Smooth muscle cell (in vitro differentiated cells): ENCODE measurements around the gene GALNT6. TPM values are rescaled to one million over a fixed set of nuclear protein-coding genes. Genes with fewer than 3 reads are reported as not detected.

Experiments used
- DNase-seq: peaks from one replicate; lab custom pipeline; 2025; ENCODE audit not compliant: unreplicated experiment; lab: John Stamatoyannopoulos, UW
- H2AFZ ChIP-seq: fragments of 200-600 bp; sonication (generic); 2 replicates; pipeline ENCODE4 v1.6.0; 2016; ENCODE audit warnings: antibody characterized with exemption, low read depth, mild to moderate bottlenecking
- H3F3A ChIP-seq: fragments of 200-600 bp; sonication (generic); 2 replicates; pipeline ENCODE4 v1.6.0; 2017; ENCODE audit warnings: antibody characterized with exemption, low read depth
- H3K27ac ChIP-seq: fragments of 200-600 bp; sonication (generic); 2 replicates; pipeline ENCODE4 v1.5.1; 2016; ENCODE audit warnings: low read depth, mild to moderate bottlenecking
- H3K27me3 ChIP-seq: fragments of 200-600 bp; sonication (generic); 2 replicates; pipeline ENCODE4 v1.6.1; 2016; ENCODE audit warnings: low read depth, mild to moderate bottlenecking
- H3K36me3 ChIP-seq: fragments of 200-600 bp; sonication (generic); 2 replicates; pipeline ENCODE4 v1.5.1; 2016; ENCODE audit warnings: low read depth
- H3K4me1 ChIP-seq: fragments of 200-600 bp; sonication (generic); 2 replicates; pipeline ENCODE4 v1.5.1; 2016; ENCODE audit warnings: low read depth
- H3K4me2 ChIP-seq: fragments of 200-600 bp; sonication (generic); 2 replicates; pipeline ENCODE4 v1.6.0; 2016; ENCODE audit warnings: mild to moderate bottlenecking
- H3K4me3 ChIP-seq: fragments of 200-600 bp; sonication (generic); 2 replicates; pipeline ENCODE4 v1.5.1; 2016; ENCODE audit warnings: mild to moderate bottlenecking
- H3K79me2 ChIP-seq: fragments of 200-600 bp; sonication (generic); 2 replicates; pipeline ENCODE4 v1.6.0; 2016; ENCODE audit warnings: low read depth, mild to moderate bottlenecking
- H3K9ac ChIP-seq: fragments of 200-600 bp; sonication (generic); 2 replicates; pipeline ENCODE4 v1.6.0; 2016; ENCODE audit warnings: low read depth
- H3K9me3 ChIP-seq: fragments of 200-600 bp; sonication (generic); replicated peaks from 2 replicates; pipeline ENCODE4 v1.5.1; 2016; ENCODE audit warnings: low read depth
- H4K20me1 ChIP-seq: fragments of 200-600 bp; sonication (generic); 2 replicates; pipeline ENCODE4 v1.6.0; 2016; ENCODE audit warnings: low read depth
- CTCF ChIP-seq: fragments of 200-600 bp; sonication (generic); IDR thresholded peaks from 2 replicates; pipeline ENCODE4 v1.5.1; 2017; ENCODE audit warnings: borderline replicate concordance, mild to moderate bottlenecking, antibody characterized with exemption; ENCODE audit not compliant: insufficient read depth, poor library complexity, severe bottlenecking
- WGBS: methylation state at CpG from one replicate; pipeline ENCODE4 v1.1.7; 2016; ENCODE audit warnings: low lambda C conversion rate; 5-methylcytosine and 5-hydroxymethylcytosine counted together
- polyA plus RNA-seq: library from polyadenylated mRNA; unstranded; fragments of >200 nt; fragmentation: Nextera tagmentation; extraction: Ambion mirVana; gene quantifications from 2 replicates; pipeline ENCODE4 v1.2.1, GENCODE V29; 2016
- total RNA-seq: library from RNA; depleted of rRNA; stranded (reverse); fragments of >200 nt; gene quantifications from 2 replicates; pipeline ENCODE4 v1.2.3, GENCODE V29; 2014

GALNT6 gene
- total and polyA plus RNA-seq, 2 experiments from 2014 or later: 7.8 to 55.6 TPM

DNA sequence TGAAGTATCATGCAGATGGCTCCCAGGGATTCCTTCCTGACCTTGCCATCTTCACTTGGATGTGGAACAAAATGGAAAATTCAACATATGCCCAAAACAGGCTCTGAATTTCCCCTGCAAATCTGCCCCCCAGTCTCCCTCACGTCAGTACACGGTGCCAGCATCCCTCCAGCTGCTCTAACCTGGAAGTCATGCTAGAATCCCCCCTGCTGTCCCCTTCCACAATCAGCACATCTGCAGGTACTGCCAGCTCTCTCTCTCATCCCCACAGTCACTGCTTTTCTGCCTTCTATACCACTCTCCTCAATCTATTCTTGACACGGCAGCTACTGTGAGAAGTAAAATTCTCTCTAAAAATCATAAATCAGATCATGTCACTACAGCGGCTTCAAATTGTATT lies 21.6 kb downstream of the GALNT6 start:
- Histone ChIP-seq H3K4me3 (no peak overlapping the region), H3K27ac (peak overlapping the region; percentile 38), H3K36me3 (no peaks in the 10 kb centered on the region), H3K79me2 (no peaks in the 10 kb centered on the region), H3F3A (peaks cover 17% of the 10 kb centered on the region), H3K4me1 (peaks cover 23% of the 10 kb centered on the region), H3K9me3 (no peaks in the 10 kb centered on the region), H3K9ac (no peak overlapping the region), H2AFZ (no peak overlapping the region), H3K27me3 (no peaks in the 10 kb centered on the region), H4K20me1 (no peaks in the 10 kb centered on the region), H3K4me2 (peak overlapping the region; percentile 44)
- no peak for DNase-seq
- TF ChIP-seq CTCF: no peak
- 91% methylated on average over 4 of the region's 4 CpGs for WGBS

DNA sequence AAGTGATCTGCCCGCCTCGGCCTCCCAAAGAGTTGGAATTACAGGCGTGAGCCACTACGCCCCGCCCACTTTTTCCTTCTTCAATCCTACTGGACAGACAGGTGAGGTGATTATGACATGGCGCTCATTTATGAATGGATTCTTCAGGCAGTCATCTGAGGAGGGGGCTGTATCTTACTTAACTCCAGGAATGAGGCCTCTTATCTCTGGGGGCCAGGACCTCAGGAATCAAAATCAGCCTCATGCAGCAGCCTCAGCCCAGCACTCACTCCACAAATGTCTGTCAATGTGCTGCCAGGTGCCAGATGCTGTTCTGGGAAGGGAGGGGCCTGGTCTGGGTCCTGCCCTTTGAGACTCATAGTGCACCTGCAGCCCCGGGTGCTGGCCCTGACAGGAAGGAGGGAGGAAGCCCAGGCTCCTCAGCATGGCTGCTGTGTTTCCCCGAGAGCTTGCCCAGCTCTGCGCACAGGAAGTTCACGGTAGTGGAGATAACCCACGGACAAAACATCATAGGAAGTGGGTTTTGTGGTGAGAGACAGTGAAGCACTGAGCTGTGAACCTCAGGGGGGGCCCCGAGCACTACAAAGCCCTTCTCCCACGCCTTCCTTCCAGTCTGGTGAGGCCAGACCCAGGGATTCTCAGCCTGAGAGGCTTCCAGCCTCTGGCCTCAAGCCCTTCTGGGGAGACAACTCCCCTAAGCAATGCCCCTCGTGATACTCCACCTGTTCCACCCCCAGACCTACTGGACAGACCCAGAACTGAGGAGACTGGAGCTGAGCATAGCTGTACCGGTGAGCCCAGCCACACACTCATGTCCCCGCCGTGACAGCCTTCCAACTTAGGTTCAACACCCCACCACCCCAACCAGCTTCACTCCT lies 22.3 kb downstream of the GALNT6 start:
- H3K4me2 ChIP-seq: peak overlapping the region; percentile 44
- DNase-seq: no peak
- peak overlapping the region; percentile 38 for H3K27ac ChIP-seq
- no peak for TF ChIP-seq CTCF
- no peak overlapping the region for H2AFZ ChIP-seq
- no peaks in the 10 kb centered on the region for H3K36me3 ChIP-seq
- no peak overlapping the region for H3K4me3 ChIP-seq
- no peak overlapping the region for H3K9ac ChIP-seq
- no peaks in the 10 kb centered on the region for H3K9me3 ChIP-seq
- WGBS: 71% methylated on average over 17 of the region's 17 CpGs
- H3K4me1 ChIP-seq: peaks cover 23% of the 10 kb centered on the region
- no peaks in the 10 kb centered on the region for H3K27me3 ChIP-seq
- peaks cover 17% of the 10 kb centered on the region for H3F3A ChIP-seq
- no peaks in the 10 kb centered on the region for H3K79me2 ChIP-seq
- no peaks in the 10 kb centered on the region for H4K20me1 ChIP-seq

DNA sequence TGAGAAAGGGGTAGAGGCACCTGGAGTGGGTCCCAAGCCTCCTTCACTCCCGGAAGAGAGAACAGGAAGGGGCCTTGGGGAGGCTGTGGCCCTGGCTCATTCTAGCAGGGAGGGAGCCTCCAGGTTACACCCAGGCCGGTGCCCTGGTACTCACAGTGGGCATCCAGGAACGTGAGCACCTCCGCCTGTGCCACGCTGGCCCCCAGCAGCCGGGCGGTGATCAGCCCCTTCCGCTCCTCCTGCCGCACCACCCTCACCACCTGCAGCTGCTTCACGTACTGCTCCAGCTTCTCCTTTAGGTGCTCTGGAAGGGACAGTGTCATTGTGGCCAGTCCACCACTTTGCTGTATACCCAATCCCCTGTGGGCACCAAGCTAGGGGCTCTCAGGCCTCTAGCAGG lies 25.9 kb downstream of the GALNT6 start:
- Histone ChIP-seq H3K4me3 (no peak overlapping the region), H4K20me1 (no peaks in the 10 kb centered on the region), H2AFZ (no peak overlapping the region), H3K27me3 (no peaks in the 10 kb centered on the region), H3K79me2 (no peaks in the 10 kb centered on the region), H3K4me1 (peaks cover 15% of the 10 kb centered on the region), H3K27ac (no peak overlapping the region), H3K9me3 (no peaks in the 10 kb centered on the region), H3K36me3 (no peaks in the 10 kb centered on the region), H3F3A (peaks cover under 1% of the 10 kb centered on the region), H3K9ac (no peak overlapping the region), H3K4me2 (no peak overlapping the region)
- DNase-seq: no peak
- 97% methylated on average over 10 of the region's 10 CpGs for WGBS
- no peak for TF ChIP-seq CTCF

GRCh38 chr12:51364001-51364400 lies 27.2 kb downstream of the GALNT6 start:
- H3K4me2 ChIP-seq: no peak overlapping the region
- no peaks in the 10 kb centered on the region for H3K9me3 ChIP-seq
- peaks cover 10% of the 10 kb centered on the region for H3K4me1 ChIP-seq
- no peaks in the 10 kb centered on the region for H4K20me1 ChIP-seq
- no peak overlapping the region for H2AFZ ChIP-seq
- H3K4me3 ChIP-seq: no peak overlapping the region
- no peaks in the 10 kb centered on the region for H3F3A ChIP-seq
- H3K27ac ChIP-seq: no peak overlapping the region
- WGBS: 93% methylated on average over 11 of the region's 11 CpGs
- H3K9ac ChIP-seq: no peak overlapping the region
- TF ChIP-seq CTCF: no peak
- no peaks in the 10 kb centered on the region for H3K36me3 ChIP-seq
- H3K27me3 ChIP-seq: no peaks in the 10 kb centered on the region
- no peak for DNase-seq
- no peaks in the 10 kb centered on the region for H3K79me2 ChIP-seq
